AG09309 (cell line): Measurements from ENCODE around the gene GPSM1.

Source experiments
- DNase-seq: peaks from one replicate; pipeline ENCODE4 v3.0.0-alpha.2; 2010; ENCODE audit warnings: low read depth
- H3K4me3 ChIP-seq: 2 replicates; pipeline ENCODE4 v1.5.1; 2011; ENCODE audit warnings: mild to moderate bottlenecking, low read depth, low read length, moderate library complexity; ENCODE audit not compliant: control insufficient read depth
- CTCF ChIP-seq: IDR thresholded peaks from 2 replicates; pipeline ENCODE4 v1.5.1; 2011; ENCODE audit warnings: mild to moderate bottlenecking, low read depth, low read length, inconsistent platforms; ENCODE audit not compliant: insufficient read depth, control insufficient read depth; ENCODE audit errors: missing control alignments

Gene GPSM1

GRCh38 chr9:136329636-136330405 lies 2.5 kb downstream of the GPSM1 start:
- no peak for TF ChIP-seq CTCF
- DNase-seq, result no peak
- peak overlapping the region; percentile 96 for H3K4me3 ChIP-seq

- H3K4me3 ChIP-seq, result no peak overlapping the region
- no peak for TF ChIP-seq CTCF
- no peak for DNase-seq
These were observed 3.2 kb downstream of the GPSM1 start for GRCh38 chr9:136330406-136330990.

GRCh38 chr9:136331030-136331429 lies 3.7 kb downstream of the GPSM1 start:
- H3K4me3 ChIP-seq, result no peak overlapping the region
- no peak for DNase-seq
- no peak for TF ChIP-seq CTCF

GRCh38 chr9:136331556-136332481 lies 4.5 kb downstream of the GPSM1 start:
- no peak overlapping the region for H3K4me3 ChIP-seq
- no peak for DNase-seq
- TF ChIP-seq CTCF, result no peak

GRCh38 chr9:136332482-136332983 lies 5.2 kb downstream of the GPSM1 start:
- no peak for TF ChIP-seq CTCF
- H3K4me3 ChIP-seq, result no peak overlapping the region
- no peak for DNase-seq

- H3K4me3 ChIP-seq, result no peak overlapping the region
- no peak for DNase-seq
- no peak for TF ChIP-seq CTCF
These were observed 5.7 kb downstream of the GPSM1 start for GRCh38 chr9:136333045-136333444.
